C4-2B (cell line): Measurements from ENCODE around the gene GPRASP3.

Experiments
- CTCF ChIP-seq: fragments of 450-650 bp; conservative IDR thresholded peaks from 2 replicates; pipeline ENCODE4 v1.5.1; 2017; ENCODE audit warnings: mild to moderate bottlenecking
- ZFX ChIP-seq: fragments of 450-650 bp; IDR thresholded peaks from 2 replicates; pipeline ENCODE4 v1.6.1; 2017

DNA sequence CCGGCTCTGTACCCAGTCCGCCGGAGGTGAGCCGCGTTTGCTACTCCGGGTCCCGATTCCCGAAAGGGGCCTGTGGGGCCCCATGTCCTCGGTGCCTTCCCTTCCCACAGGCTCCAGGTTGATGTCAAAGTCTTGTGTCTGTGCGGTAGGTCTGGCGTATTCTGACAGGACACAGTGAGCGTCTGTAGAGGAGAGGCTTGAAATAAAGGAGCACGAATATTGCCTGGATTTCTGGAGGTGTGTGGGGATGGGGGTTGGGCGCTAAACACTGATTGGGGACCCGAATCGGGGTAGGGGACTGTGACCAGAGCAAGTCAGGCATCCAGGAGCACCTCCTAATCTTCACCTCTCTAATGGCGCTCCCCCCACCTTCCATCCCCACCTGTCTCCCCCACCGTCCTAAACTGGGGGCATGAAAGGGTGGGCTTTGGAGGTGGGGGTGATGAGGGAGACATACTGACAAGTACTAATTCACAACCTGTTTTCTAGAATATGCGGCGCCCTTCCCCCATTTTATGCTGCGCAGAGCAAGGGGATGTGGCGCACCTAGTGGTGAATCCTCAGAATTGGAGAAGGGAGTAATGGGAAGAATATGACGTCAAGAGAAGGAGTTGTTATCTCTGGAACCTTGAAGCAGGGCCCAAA, 7.4 kb upstream of the GPRASP3 start:
- peak; percentile 77 for TF ChIP-seq CTCF
- peak; percentile 1; the same call in 1 of the 2 replicates for TF ChIP-seq ZFX
